Urothelium cell line (cell line): ENCODE results near the gene ACBD6.

Source experiments
- DNase-seq: peaks from one replicate; pipeline ENCODE4 v3.0.0; 2011; ENCODE audit warnings: low spot score, mixed read lengths
- FAIRE-seq: peaks from 2 replicates; lab custom pipeline; 2011; peaks lifted over from hg19 to GRCh38; lab: Jason Lieb, UNC

ACBD6 gene

DNA sequence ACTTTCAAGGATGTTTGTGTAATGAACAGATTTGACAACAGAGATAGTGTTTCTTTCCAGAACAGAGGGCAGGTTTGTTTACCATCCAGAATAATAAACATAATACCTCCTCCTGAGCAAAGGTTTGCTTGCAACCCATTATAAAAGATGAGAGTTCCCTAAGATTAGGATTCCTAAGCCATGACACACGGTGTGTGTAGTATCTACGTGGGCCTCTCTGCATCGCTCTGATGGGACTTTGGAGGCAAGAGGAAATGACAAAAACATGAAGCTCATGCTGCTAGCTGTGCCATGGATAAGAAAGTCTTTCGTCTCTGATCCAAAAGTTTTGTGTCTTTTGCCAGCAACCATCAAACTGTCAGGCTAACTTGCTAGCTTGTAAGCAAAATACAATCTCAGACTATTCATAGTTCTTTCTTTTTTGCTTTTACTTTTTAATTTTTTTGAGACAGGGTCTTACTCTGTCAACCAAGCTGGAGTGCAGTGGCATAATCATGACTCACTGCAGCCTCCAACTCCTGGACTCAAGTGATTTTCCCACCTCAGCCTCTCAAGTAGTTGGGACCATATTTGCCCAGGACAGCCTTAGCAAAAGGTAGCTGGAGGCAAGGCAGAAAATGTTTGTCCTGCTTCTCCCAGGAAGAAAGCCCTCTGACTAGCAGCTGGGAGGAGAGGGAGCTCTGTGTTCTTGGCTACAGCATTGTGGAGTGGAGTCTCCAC lies 191.2 kb downstream of the ACBD6 start:
- no peak for FAIRE-seq
- no peak for DNase-seq

DNA sequence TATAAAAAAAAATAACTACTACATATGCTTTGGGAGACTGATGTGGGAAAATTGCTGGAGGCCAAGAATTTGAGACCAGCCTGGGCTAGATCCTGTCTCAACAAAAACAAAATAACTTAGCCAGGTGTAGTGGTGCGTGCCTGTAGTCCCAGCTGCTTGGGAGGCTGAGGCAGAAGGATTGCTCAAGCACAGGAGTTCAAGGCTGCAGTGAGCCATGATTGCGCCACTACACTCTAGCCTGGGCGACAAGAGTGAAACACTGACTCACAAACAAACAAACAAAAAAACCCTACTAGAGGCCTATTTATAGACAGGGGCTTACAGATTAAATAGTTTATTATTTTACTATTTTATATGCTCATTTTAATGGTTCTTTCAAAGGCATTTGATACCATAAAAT lies 192.3 kb downstream of the ACBD6 start:
- FAIRE-seq (no peak), DNase-seq (no peak)

DNA sequence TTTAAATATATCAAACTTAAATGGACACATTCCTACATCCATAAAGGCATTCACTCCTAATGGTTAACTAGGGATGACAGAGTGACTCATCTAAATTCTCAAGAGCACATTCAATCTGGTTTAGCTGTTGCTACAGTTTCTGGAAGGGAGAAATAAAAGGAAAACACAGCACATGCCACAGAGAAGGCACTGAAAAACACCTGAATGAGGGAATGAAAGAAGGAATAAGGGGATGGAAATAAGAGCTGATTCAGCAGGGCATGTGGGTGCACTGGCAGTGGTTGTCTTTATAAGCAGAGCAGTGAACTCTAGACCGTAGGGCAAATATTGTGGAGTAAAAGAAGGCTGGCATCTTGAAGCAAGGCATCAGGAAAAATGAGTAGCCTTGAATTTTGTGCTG lies 193.0 kb downstream of the ACBD6 start:
- no peak for DNase-seq
- no peak for FAIRE-seq

DNA sequence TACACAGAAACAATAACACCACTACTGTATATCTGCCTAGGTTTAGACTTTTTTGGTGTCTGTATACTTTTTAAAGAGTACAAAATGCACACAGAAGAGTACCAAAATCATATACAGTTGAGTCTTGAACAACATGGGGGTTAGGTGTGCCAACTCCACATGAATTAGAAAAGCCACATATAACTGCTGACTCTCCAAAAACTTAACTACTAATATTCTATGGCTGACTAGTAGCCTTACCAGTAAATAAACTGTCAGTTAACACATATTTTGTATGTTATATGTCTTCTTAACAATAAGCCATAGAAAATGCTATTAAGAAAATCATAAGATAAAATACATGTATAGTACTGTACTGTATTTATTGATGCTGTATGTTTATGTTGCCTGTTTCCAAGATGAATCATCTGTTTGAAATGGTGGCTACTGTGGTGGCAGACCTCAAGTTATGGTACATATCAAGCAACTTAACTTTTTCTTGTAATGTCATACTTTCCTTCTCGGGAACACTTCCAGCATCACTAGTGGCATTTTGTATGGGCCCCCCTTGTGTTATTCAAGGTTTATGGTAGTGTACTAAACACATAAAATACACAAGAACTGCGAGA lies 201.1 kb downstream of the ACBD6 start:
- FAIRE-seq, result no peak
- DNase-seq, result no peak

DNA sequence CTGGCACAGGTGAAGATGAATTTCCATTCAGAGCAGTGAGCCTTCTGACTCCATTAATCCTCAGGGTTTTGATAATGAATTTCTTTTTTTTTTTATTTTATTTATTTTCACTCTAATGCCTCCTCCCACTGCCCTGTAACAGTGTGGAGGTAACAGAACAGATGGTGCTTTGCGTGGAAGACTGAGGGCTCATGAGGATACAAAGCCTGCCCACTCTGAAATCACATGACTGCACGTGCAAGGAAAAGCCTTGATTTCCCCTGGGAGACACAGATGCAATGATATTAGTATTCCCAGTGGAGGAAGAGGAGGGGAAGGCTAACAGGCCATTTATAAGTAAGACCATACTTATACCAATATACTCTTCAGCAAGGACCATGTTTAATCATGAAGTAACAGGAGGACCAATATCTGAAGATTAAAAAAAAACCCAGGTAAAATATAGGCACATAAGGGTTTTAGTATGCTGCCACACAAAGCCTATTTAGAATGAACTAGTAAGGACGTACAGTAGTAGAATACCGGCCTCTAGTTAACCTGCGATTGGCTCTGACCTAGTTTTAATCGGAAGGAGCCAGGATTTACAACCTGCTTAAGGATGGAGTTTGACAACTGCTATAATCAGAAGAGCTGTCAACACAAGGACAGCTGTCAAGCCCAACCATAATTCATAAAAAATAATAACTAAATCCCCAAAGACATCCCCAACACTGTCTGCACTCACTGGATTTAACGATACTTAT lies 202.7 kb downstream of the ACBD6 start:
- DNase-seq (no peak), FAIRE-seq (no peak)

DNA sequence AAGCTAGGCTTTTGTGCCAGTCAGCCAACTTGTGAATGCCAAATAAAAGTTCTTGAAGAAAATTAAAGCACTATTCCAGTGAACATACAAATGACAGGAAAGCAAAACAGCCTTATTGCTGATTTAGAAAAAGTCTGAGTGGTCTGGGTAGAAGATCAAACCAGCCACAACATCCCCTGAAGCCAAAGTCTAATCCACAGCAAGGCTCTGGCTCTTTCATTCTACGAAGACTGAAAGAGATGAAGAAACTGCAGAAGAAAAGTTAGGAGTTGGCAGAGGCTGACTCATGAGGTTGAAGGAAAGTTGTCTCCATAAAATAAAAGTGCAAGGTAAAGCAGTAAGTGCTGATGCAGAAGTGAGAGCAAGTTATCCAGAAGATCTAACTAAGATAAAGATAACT lies 206.4 kb downstream of the ACBD6 start:
- FAIRE-seq (no peak), DNase-seq (no peak)

DNA sequence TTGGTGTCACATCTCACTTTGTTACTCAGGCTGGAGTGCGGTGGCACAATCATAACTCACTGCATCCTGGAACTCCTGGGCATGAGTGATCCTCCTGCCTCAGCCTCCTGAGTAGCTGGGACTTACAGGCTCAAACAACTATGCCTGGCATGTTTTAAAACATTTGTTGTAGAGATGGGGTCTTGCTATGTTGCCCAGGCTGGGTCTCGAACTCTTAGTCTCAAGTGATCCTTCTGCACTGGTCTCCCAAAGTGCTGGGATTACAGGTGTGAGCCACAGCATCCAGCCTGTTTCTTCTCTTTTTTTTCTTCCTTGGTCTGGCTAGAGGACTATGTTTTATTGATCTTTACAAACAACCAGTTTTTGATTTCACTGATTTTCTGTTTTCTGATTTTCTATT lies 207.7 kb downstream of the ACBD6 start:
- DNase-seq (no peak), FAIRE-seq (no peak)

DNA sequence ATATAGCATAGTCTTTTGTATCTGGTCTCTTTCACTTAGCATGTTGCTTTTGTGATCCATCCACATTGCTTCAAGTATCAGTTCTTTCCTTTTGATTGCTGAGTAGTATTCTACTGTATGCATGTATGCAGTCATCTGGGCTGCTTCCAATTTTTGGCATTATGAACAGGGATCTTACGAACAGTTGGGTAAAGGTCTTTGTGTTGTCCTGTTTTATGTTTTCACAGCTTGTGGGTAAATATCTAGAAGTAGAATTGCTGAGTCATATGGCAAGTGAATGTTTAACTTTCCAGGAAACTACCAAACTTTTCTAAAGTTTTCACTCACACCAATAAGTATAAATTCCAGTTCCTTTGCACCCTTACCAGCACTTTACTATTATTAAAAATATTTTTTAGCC lies 211.4 kb downstream of the ACBD6 start:
- DNase-seq, result no peak
- no peak for FAIRE-seq

DNA sequence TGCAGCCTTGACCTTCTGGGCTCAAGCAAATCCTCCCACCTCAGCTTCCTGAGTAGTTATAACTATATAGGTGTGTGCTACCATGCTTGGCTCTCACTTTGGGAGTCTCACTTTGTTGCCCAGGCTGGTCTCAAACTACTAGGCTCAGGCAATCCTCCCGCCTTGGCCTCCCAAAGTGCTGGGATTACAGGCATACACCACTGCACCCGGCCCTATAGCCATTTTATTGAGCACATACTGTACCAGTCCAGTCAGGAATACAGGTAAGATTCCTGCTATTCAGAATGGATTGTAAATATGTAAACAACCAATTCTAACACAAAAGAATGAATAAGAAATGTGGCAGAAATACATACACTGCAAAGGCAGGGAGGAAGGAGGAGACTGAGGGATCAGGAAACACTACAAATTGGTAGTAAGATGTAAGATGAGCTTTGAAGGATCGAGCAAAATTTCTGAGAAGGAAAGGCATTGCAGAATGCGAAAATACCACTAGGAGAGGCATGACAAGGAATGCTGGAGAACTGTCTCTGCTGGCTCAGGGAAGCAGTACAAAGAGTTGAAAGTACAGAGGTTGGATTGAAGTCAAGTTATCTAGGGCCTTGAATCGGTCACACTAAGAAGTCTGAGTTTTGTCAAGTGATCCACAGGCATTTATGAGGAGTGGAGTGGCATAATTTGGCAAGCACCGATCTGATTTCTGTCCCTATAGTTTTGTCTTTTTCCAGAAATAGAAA lies 211.9 kb downstream of the ACBD6 start:
- DNase-seq (no peak), FAIRE-seq (no peak)

DNA sequence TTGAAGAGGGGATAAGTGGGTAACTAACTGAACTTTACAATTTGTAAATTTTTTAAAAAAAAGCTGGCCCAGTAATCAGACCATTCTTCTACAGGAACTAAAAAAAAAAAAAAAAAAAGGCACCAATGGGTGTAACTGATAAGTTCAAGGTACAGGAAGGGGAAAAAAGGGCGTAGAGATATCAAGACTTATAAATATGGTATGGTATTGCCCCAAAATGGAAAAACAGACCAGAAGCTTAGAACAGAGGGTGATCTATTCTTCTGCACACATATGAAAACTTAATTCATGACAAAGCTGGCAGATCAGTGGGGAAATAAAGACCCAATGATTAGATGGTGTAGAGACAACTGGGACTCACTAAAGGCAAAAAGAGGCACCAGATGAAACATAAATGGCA lies 213.4 kb downstream of the ACBD6 start:
- FAIRE-seq, result no peak
- no peak for DNase-seq

DNA sequence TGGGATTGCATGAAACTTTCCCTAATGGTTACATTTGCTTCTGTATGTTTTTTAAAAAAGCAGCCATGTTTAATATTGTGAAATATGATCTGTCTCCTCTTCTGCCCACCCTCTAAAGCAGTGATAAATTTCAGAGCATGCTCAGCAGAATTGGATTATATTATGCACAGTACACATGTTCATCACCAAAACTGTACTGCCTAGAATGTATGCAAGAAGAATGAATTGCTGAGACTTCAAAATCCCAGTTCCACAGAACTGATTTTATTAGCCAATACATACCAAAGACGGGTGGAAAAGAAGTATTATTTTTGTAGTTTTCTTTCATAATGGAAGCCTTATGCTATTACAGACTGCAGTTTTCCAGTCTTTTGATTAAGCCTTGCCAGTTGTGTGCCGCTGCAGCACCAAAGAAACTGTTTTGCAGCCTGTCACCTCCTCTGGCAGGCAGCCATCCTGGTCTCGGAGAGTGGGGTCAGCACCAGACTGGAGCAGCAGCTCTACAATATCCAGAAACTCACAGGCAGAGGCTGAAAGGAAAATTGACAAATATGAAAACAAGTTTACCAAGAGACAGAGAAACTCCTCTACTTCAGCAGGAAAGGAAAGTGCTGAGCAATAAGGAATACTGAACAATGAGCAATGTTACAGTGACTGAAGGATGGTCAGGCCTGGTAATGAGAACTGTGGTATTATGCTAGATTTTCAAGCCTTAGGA lies 214.2 kb downstream of the ACBD6 start:
- DNase-seq (no peak), FAIRE-seq (no peak)

DNA sequence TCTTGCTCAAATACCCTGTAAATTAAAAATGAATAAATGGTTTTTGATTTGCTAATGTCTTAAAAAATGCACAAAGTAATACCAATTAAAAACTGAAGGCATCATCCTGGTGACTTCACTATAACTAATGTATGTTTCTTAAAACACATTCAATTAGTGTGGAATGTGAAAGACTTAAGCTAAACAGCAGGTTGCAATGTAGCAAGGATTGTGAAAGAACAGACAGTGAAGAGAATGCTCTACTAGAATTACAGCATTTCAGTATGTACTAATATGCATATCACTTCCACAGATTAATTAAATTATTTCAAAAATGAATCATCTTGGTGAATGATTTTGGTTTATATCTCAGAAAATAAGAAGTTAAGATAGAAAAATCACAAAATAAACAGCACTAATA lies 216.0 kb downstream of the ACBD6 start:
- DNase-seq (no peak), FAIRE-seq (no peak)

DNA sequence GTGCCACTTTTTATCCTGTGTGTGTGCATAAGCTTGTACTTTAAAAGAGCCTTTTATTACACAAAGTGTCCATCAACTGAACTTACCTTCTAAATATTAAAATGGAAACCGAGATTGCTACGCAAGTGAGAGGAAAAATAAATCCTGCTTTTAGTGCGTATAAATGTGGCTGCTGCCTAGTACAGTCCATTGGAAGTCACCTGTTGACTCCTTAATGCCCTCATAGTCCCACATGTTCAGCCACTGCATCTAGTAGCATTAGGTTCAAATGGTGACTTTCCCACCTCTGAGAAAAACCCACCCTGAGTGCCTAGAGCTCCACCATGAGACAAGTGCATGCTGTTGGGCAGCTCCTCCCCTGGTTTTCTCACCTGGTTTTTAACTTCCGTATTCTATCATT lies 219.3 kb downstream of the ACBD6 start:
- FAIRE-seq, result no peak
- DNase-seq, result no peak

DNA sequence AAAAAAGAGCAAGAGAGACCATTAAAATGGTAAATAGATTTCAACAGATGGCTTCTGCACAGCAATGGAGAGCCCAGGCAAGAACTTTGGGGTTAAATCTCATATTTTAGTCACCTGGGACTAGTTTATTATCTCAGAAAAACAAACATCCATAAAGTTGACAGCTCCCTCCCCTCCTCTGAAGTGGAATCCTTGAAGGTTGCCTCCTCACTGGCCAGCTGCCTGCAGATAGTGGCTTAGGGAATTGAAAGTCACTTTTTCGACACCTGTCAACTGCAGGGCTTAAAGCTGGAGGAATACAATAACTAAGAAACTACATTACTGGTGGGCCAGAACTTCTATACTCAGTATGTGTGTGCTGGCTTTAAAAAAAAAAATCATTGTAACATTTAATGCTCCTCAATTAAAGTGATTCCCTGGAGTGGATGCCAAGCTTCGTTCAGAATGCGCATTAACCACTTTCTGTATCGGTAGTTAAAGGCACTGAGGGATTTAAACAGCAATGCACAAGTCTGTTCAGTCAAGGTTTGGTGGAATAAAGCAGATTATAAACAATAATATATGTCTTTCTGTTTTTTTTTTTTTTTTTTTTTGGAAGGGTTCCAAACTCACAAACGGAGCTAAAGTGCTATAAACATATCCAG lies 219.9 kb downstream of the ACBD6 start:
- no peak for FAIRE-seq
- DNase-seq, result no peak

DNA sequence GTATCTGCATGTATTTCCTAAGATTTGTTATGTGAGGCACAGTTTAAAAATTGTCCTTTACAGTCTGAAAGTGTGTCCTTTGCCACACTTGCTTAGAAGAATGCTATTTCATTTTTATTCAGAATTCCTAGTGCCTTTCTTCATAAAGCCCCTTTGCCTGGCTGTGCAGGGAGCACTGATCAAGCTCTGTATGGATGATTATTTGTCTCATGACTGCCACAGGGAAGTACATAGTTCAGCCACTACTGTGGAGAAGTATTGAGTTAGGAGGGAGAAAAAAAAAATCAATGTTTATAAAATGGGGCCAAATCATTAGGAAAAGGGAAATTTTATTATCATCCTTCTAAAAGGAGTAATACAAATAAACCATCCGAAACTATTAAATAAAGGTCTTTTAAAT lies 220.9 kb downstream of the ACBD6 start:
- FAIRE-seq (no peak), DNase-seq (no peak)

DNA sequence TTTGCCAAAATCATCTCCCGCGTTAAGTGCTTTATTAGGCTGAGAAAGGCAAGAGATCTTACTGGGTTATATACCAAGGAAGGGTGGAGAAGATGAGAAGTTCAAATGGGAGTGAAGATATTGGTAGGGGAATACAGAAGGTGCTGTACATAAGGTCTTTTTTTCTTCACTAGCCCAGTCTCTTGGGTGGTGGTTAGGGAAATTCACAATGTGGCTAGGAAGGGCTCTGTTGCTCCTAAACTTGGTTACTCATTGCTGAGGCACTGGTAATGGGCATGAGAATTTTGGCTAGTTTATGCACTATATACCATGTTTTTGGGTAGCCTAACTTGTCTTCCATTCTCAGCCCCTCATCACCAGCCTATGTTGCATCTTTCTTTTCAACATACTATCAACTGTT lies 221.8 kb downstream of the ACBD6 start:
- no peak for FAIRE-seq
- no peak for DNase-seq

DNA sequence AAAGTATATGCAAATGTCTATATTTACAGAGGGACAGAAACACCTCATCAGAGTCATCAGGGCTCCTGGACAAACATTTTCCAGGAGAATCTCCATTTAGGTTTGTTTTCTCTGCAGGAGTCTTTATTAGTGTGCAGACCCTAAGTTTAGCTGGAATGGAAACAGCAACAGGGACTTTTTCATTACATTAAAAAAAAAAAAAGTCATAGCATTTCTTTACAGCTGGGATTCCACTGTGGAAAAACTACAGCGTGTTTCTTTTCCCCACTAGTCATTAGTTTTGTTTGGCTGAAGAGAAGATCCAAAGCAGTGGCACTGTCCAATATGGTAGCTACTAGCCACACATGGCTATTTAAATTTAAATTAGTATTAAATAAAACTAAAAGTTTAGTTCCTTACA lies 222.7 kb downstream of the ACBD6 start:
- no peak for DNase-seq
- FAIRE-seq, result no peak

DNA sequence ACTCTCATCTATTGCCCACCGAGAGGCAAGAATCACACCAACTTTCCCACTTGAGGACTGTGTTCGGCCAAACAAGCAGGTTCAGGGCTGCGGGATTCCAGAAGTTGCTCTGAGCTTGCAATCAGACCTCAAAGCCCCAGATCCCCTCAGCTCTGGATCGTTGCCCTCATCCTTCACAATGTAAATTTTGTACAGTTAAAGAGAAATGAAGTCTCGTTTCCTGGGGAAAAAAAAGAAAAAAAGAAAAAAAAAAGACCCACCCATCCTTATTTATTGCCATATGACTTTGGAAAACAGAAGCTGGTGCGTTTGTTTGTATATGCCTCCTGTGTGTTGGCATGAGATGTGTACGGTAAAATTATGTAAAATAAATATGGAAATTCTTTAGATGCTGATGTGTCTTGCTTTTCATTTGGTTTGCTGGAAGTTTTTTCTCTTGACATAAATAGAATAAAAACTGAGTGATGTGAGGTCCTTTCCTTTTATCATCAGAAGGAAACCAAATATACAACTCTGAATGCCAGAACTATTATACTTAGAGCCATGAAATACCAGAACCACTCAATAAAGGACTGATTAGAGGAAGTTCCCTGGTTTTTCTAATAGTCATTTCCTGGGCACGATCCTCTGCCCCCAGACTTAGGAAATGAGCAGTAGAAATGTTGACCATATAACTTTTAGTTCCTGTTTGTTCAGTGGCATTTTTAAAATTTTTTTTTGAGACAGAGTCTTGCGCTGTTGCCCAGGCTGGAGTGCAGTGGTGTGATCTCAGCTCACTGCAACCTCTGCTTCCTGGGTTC lies 223.6 kb downstream of the ACBD6 start:
- DNase-seq, result no peak
- no peak for FAIRE-seq

DNA sequence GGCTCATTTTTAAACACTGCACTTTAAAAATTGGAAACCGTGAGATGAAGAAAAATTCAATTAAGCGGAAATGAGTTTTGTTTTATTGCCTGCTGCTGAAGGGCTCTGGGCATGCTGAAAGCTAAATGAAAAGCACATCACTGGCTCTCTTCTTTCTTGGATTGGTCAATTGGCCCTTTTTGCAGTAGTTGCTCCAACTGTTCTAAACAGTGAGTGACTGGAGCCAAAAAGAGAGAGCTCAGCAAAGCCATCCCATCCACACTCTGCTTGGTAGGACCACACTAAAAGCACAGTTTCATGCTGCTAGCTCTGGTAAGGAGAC lies 224.2 kb downstream of the ACBD6 start:
- DNase-seq (no peak), FAIRE-seq (no peak)
